Measurements from ENCODE around the gene SHB.

DNA sequence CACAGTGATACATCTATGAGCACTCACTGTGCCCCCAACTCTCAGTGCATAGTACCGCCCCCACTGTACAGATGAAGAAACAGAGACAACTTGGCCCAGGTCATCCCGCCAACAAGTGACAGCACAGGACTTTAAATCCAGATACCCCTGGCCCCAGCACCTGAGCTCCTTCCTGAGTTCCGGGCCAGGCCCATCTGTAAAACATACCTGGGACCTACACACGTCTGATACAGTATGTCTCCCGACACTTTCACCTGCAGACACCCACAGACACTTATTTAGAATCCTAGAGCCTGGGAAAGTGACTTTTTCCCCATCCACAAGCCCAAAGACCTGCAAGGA lies 104.3 kb downstream of the SHB start:
- TF ChIP-seq, protein P1, sequence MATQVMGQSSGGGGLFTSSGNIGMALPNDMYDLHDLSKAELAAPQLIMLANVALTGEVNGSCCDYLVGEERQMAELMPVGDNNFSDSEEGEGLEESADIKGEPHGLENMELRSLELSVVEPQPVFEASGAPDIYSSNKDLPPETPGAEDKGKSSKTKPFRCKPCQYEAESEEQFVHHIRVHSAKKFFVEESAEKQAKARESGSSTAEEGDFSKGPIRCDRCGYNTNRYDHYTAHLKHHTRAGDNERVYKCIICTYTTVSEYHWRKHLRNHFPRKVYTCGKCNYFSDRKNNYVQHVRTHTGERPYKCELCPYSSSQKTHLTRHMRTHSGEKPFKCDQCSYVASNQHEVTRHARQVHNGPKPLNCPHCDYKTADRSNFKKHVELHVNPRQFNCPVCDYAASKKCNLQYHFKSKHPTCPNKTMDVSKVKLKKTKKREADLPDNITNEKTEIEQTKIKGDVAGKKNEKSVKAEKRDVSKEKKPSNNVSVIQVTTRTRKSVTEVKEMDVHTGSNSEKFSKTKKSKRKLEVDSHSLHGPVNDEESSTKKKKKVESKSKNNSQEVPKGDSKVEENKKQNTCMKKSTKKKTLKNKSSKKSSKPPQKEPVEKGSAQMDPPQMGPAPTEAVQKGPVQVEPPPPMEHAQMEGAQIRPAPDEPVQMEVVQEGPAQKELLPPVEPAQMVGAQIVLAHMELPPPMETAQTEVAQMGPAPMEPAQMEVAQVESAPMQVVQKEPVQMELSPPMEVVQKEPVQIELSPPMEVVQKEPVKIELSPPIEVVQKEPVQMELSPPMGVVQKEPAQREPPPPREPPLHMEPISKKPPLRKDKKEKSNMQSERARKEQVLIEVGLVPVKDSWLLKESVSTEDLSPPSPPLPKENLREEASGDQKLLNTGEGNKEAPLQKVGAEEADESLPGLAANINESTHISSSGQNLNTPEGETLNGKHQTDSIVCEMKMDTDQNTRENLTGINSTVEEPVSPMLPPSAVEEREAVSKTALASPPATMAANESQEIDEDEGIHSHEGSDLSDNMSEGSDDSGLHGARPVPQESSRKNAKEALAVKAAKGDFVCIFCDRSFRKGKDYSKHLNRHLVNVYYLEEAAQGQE (IDR thresholded peaks at IDR 0.05; ENCODE audit: low read depth): no peak
- TF ChIP-seq, protein P2, sequence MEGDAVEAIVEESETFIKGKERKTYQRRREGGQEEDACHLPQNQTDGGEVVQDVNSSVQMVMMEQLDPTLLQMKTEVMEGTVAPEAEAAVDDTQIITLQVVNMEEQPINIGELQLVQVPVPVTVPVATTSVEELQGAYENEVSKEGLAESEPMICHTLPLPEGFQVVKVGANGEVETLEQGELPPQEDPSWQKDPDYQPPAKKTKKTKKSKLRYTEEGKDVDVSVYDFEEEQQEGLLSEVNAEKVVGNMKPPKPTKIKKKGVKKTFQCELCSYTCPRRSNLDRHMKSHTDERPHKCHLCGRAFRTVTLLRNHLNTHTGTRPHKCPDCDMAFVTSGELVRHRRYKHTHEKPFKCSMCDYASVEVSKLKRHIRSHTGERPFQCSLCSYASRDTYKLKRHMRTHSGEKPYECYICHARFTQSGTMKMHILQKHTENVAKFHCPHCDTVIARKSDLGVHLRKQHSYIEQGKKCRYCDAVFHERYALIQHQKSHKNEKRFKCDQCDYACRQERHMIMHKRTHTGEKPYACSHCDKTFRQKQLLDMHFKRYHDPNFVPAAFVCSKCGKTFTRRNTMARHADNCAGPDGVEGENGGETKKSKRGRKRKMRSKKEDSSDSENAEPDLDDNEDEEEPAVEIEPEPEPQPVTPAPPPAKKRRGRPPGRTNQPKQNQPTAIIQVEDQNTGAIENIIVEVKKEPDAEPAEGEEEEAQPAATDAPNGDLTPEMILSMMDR (IDR thresholded peaks at IDR 0.05 in 2 of 3, conservative IDR thresholded peaks at IDR 0.05 in 1 of 3; ENCODE audit: borderline replicate concordance in 1 of 3, insufficient read depth in 1 of 3, low read depth in 2 of 3, low read length in 2 of 3): no peak
- TF ChIP-seq POLR2A (IDR thresholded peaks at IDR 0.05; ENCODE audit: borderline replicate concordance, extremely low read depth, insufficient read depth, insufficient read length) (no peak), ELF1 (IDR thresholded peaks at IDR 0.05; ENCODE audit: borderline replicate concordance, low read depth) (no peak), YY1 (IDR thresholded peaks at IDR 0.05; ENCODE audit: extremely low read depth, insufficient replicate concordance, low read depth, low read length) (no peak), EZH2 (IDR thresholded peaks at IDR 0.05) (no peak), EZH2phosphoT487 (IDR thresholded peaks at IDR 0.05; ENCODE audit: borderline replicate concordance) (no peak), FOSL1 (IDR thresholded peaks at IDR 0.05; ENCODE audit: low read depth) (no peak), CEBPB (IDR thresholded peaks at IDR 0.05; ENCODE audit: low read depth) (no peak), EGR1 (IDR thresholded peaks at IDR 0.05; ENCODE audit: low read depth) (no peak), POLR2AphosphoS5 (IDR thresholded peaks at IDR 0.05; ENCODE audit: low read depth, low read length) (no peak)
- TF ChIP-seq, protein P3, sequence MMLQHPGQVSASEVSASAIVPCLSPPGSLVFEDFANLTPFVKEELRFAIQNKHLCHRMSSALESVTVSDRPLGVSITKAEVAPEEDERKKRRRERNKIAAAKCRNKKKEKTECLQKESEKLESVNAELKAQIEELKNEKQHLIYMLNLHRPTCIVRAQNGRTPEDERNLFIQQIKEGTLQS (IDR thresholded peaks at IDR 0.05): no peak
